Left lung (tissue), 10 donors: Measurements from ENCODE around the gene MMP24. TPM values are rescaled to one million over a fixed set of nuclear protein-coding genes. Genes with fewer than 3 reads are reported as not detected.
A peak's percentile ranks its signal among the peaks of the same experiment; 100 is the strongest.

Experiments
- ATAC-seq: fragments of 200-7000 bp; cut with Tn5 transposase; one replicate; pipeline ENCODE4 v1.9.1; 2020; ENCODE audit warnings: moderate library complexity
- DNase-seq, 4 donors: peaks; one replicate each; pipeline ENCODE4 v3.0.0-alpha.2; 2013 to 2020
- H3K27ac ChIP-seq, 2 donors: fragments of 200-600 bp; sonication (generic) in 1 of 2; one replicate each; pipeline versions ENCODE4 v1.5.0 to v1.8.0; 2020 to 2021
- H3K27me3 ChIP-seq, 2 donors: fragments of 200-600 bp; sonication (generic) in 1 of 2; one replicate each; pipeline versions ENCODE4 v1.5.0 to v1.8.0; 2020 to 2021
- H3K36me3 ChIP-seq, 2 donors: fragments of 200-600 bp; sonication (generic) in 1 of 2; one replicate each; pipeline versions ENCODE4 v1.5.0 to v1.8.0; 2020 to 2021
- H3K4me1 ChIP-seq, 2 donors: fragments of 200-600 bp; one replicate each; pipeline ENCODE4 v1.8.0; 2021
- H3K4me3 ChIP-seq, 2 donors: fragments of 200-600 bp; sonication (generic) in 1 of 2; one replicate each; pipeline versions ENCODE4 v1.5.0 to v1.8.0; 2020 to 2021; ENCODE audit warnings: mild to moderate bottlenecking in 1 of 2
- H3K9me3 ChIP-seq, 2 donors: fragments of 200-600 bp; sonication (generic) in 1 of 2; one replicate each; pipeline versions ENCODE4 v1.5.0 to v1.8.0; 2020 to 2021
- intact Hi-C, 2 donors: fragments of 100-400 bp; cut with DNase I; formaldehyde crosslinking; loops; one replicate each; pipeline versions ENCODE4 v1.11.2 to v1.14.2; 2022
- polyA plus RNA-seq, 6 donors: library from polyadenylated mRNA; unstranded; fragments of 120-200 nt; gene quantifications; one replicate each; pipeline ENCODE4 v1.2.1, GENCODE V29; 2013; ENCODE audit not compliant: insufficient read length in 6 of 6
- total RNA-seq, 2 donors: library from RNA; stranded (reverse); fragmentation: NEBNext Ultra II Directional; extraction: Animal tissue kit (Norgen Biotek cat#: 25700); gene quantifications; one replicate each; pipeline ENCODE4 v1.2.1, GENCODE V29; 2021
- TF ChIP-seq, protein P1 (sequence below), 2 donors: fragments of 200-600 bp; sonication (generic) in 1 of 2; IDR thresholded peaks; one replicate each; pipeline versions ENCODE4 v1.5.0 to v1.8.0; 2021; ENCODE audit warnings: antibody characterized with exemption in 2 of 2
- donor health status: DM: no; HTN: yes; CAD: no.
- donor health status: DM: no; HTN: no; CAD: no.

The MMP24 gene
- total and polyA plus RNA-seq, 8 donors, result 1.3 to 24.9 (median 1.9) TPM

DNA sequence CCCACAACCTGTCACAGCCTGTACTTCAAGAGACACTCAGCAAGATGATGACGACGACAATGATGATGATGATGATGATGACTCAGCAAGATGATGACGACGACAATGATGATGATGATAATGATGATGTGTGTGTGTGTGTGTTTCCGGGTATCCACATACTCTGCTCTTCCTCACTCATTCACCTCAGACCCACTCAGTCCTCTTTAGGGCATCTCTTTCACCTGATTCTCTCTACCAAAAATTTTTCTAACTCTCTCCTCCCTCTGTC is 59.3 kb downstream of the MMP24 start:
- DNase-seq, result no peak
- Histone ChIP-seq H3K27ac (no peak overlapping the region), H3K4me1 (peaks cover 10 to 22% of the 10 kb centered on the region in 2 donors), H3K9me3 (no peaks in the 10 kb centered on the region), H3K36me3 (peaks cover 0 to 17% of the 10 kb centered on the region in 2 donors), H3K27me3 (no peaks in the 10 kb centered on the region), H3K4me3 (no peak overlapping the region)
- intact Hi-C loops, result no loop called here
- ATAC-seq, result no peak
- TF ChIP-seq, protein P1, sequence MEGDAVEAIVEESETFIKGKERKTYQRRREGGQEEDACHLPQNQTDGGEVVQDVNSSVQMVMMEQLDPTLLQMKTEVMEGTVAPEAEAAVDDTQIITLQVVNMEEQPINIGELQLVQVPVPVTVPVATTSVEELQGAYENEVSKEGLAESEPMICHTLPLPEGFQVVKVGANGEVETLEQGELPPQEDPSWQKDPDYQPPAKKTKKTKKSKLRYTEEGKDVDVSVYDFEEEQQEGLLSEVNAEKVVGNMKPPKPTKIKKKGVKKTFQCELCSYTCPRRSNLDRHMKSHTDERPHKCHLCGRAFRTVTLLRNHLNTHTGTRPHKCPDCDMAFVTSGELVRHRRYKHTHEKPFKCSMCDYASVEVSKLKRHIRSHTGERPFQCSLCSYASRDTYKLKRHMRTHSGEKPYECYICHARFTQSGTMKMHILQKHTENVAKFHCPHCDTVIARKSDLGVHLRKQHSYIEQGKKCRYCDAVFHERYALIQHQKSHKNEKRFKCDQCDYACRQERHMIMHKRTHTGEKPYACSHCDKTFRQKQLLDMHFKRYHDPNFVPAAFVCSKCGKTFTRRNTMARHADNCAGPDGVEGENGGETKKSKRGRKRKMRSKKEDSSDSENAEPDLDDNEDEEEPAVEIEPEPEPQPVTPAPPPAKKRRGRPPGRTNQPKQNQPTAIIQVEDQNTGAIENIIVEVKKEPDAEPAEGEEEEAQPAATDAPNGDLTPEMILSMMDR (IDR thresholded peaks at IDR 0.05), result no peak

DNA sequence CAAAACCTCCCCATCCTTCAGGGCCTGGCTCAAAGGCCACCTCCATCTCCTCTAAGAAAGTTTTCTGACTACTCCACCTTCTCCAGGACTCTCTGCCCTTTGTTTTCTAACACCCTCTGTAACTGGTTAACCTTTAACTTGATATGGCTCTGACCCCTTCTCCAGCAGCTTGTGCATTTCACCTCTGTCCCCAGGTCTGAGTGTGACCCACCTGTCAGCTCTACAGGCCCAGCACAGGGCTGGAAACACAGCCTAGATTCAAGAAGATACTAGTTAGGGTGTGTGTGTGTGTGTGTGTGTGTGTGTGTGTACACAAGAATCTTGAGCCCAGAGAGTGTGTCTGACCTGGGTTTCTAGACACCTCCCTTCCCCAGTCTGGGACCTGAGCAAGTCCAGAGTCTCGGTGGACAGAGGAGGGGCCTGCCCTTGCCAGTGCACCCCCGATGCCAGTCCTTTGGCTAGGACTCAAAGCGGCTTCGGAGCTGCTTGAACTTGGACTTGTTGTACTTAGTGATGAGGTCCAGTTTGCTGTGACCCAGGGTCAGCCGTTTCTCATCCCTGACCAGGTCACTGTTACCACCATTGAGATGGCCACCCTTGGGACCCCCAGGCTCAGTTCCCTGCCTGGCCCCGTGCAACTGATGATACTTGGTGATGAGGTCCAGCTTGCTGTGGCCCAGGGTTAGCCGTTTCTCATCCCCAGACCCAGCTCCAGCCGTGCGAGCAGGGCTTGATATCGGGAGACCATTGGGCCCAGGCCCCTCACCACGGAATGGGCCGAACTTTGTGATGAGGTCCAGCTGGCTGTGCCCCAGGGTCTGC is 59.8 kb downstream of the MMP24 start:
- Histone ChIP-seq H3K9me3 (no peaks in the 10 kb centered on the region), H3K4me3 (no peak overlapping the region), H3K27ac (no peak overlapping the region), H3K4me1 (peaks cover 10 to 22% of the 10 kb centered on the region in 2 donors), H3K36me3 (peaks cover 0 to 11% of the 10 kb centered on the region in 2 donors), H3K27me3 (no peaks in the 10 kb centered on the region)
- intact Hi-C loops, result no loop called here
- ATAC-seq (no peak), DNase-seq (no peak)
- TF ChIP-seq, protein P1 (IDR thresholded peaks at IDR 0.05), result no peak

DNA sequence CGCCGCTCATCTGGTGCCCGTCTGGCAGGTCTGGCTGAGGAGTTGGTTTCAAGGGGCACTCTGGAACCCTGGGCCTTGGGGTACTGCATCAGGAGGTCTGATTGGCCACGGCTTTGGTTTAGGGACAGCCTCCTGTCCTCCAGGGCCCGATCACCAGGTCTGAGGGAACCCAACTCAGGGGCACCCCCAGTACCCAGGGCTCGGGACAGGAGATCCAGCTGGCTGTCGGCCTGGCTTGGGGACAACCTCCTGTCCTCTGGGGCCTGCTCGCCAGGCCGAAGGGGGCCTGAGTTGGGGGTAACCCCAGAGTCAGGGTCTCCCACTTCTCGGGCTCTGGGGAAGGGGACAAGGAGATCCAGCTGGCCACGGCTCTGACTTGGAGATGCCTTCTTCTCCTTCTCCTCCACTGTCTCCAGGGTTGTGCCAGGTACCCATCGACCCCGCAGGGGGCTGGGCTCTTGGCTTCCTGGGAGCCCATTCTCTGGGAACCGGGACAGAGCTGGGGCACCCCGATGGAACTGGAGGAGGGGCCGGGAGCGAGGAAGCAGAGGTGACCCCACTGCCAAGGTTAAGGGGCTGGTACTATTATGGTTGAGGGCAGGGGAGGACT is 60.5 kb downstream of the MMP24 start:
- intact Hi-C loops, result no loop called here
- H3K36me3 ChIP-seq, result peaks cover 0 to 4% of the 10 kb centered on the region in 2 donors
- ATAC-seq (no peak), DNase-seq (peak in 1 of 4 donors; percentile 69)
- H3K27ac ChIP-seq, result no peak overlapping the region
- TF ChIP-seq, protein P1 (IDR thresholded peaks at IDR 0.05), result no peak
- H3K9me3 ChIP-seq, result no peaks in the 10 kb centered on the region
- H3K4me1 ChIP-seq, result peaks cover 10 to 22% of the 10 kb centered on the region in 2 donors
- H3K27me3 ChIP-seq, result peaks cover 0 to 6% of the 10 kb centered on the region in 2 donors
- no peak overlapping the region for H3K4me3 ChIP-seq

DNA sequence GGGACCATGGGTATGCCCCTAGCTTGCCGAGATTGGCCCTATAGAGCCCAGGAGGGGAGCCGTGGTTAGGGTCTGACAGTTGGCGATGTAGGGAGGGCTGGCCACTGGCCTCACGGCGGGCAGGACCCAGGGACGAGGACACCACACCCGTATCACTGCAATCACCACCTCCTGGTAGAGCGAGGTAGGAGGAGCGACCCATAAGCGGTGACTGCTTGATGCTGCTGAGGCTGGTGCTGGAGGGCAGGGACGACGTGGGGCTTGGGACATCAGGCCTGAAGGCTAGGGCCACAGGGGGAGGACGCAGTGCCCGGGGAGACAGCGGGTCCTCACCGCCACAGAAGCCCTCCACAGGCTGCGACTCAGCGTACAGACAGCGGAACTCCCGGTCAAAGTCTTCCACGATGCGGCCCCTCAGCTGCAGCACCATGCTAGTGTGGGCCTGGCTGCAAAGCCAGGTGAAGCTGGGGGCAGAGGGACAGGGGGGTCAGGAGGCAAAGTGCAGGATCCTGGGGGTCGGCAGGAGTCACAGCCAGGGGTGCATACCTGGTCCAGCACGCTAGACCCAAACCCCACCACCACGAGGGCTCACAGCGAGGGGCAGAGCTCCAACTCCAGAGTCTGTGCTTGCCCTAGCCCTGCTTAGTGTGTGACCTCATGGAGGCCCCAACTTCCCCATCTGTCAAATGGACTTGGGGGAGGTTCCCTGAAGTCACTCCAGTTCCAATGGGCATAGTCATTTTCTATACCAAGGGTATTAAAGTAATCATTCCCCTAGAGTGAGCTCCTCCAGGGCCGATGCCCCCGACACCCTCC is 61.2 kb downstream of the MMP24 start:
- Histone ChIP-seq H3K27ac (no peak overlapping the region), H3K27me3 (peaks cover 0 to 13% of the 10 kb centered on the region in 2 donors), H3K4me1 (peaks cover 10 to 19% of the 10 kb centered on the region in 2 donors), H3K36me3 (no peaks in the 10 kb centered on the region), H3K9me3 (no peaks in the 10 kb centered on the region), H3K4me3 (no peak overlapping the region)
- ATAC-seq, result no peak
- intact Hi-C loops, result no loop called here
- TF ChIP-seq, protein P1 (IDR thresholded peaks at IDR 0.05), result no peak
- peak in 1 of 4 donors; percentile 72 for DNase-seq
